DMS79 treated with DMSO at 0.1 percent for 48 hours (cell line): ENCODE data around the gene LBHD1.

Experiments
- DNase-seq: peaks from one replicate; lab custom pipeline; 2025; lab: John Stamatoyannopoulos, UW

The LBHD1 gene

GRCh38 chr11:62615521-62615920 lies 56.5 kb downstream of the LBHD1 start:
- no peak for DNase-seq

- DNase-seq = no peak
These were observed 57.8 kb downstream of the LBHD1 start for GRCh38 chr11:62614275-62614674.

GRCh38 chr11:62613291-62613778 lies 58.7 kb downstream of the LBHD1 start:
- no peak for DNase-seq
